ENCODE data around the gene NUDT21. TPM values are rescaled to one million over a fixed set of nuclear protein-coding genes. Genes with fewer than 3 reads are reported as not detected.

The NUDT21 gene
- total RNA-seq (2022; extraction: Qiagen RNA extraction) = 104 to 124 TPM (median 111 TPM) in 5 replicates

GRCh38 chr16:56450986-56451752 lies at the start of gene NUDT21, which contains the start of gene OGFOD1:
Gene NUDT21, minus strand, starts transcription at chr16:56451332. Its CDS starts 130 bp downstream, at chr16:56451202.
Gene OGFOD1, plus strand, starts transcription at chr16:56451554. Its CDS starts 59 bp downstream, at chr16:56451613.

GRCh38 chr16:56425439-56425832 lies 25.7 kb downstream of the NUDT21 start, which contains the start of gene AMFR:
Gene AMFR, minus strand, starts transcription at chr16:56425545. Its CDS starts 218 bp downstream, at chr16:56425327.

Other genes starting within 250 kb of the NUDT21 start
- gene AMFR, start 25.8 kb downstream of the NUDT21 start, total RNA-seq (2022; extraction: Qiagen RNA extraction) = 65.1 to 70.7 TPM (median 67.4 TPM) in 5 replicates
- gene OGFOD1, start 222 bp upstream of the NUDT21 start, total RNA-seq (2022; extraction: Qiagen RNA extraction) = 70.3 to 110 TPM (median 77.4 TPM) in 5 replicates
- 15.8 to 32.7 TPM (median 22.1 TPM) in 5 replicates for gene BBS2, start 68.7 kb upstream of the NUDT21 start, total RNA-seq (2022; extraction: Qiagen RNA extraction)
- gene MT4, start 113.7 kb upstream of the NUDT21 start, total RNA-seq (2022; extraction: Qiagen RNA extraction) = not detected in 5 replicates
- gene MT3, start 138.2 kb upstream of the NUDT21 start, total RNA-seq (2022; extraction: Qiagen RNA extraction) = 0.41 to 0.88 TPM (median 0.79 TPM) in 5 replicates
- gene MT2A, start 157.3 kb upstream of the NUDT21 start, total RNA-seq (2022; extraction: Qiagen RNA extraction) = 2,240 to 3,417 TPM (median 2,786 TPM) in 5 replicates
- 0.15 to 0.21 TPM in 2 of 5 replicates, not detected in the others for gene MT1E, start 174.4 kb upstream of the NUDT21 start, total RNA-seq (2022; extraction: Qiagen RNA extraction)
- gene MT1M, start 181.3 kb upstream of the NUDT21 start, total RNA-seq (2022; extraction: Qiagen RNA extraction) = 0.09 to 0.17 TPM in 2 of 5 replicates, not detected in the others
- gene MT1A, start 187.3 kb upstream of the NUDT21 start, total RNA-seq (2022; extraction: Qiagen RNA extraction) = 30.1 to 42.3 TPM (median 34.0 TPM) in 5 replicates
- 0.38 to 0.92 TPM (median 0.76 TPM) in 4 of 5 replicates, not detected in the other for gene MT1B, start 200.6 kb upstream of the NUDT21 start, total RNA-seq (2022; extraction: Qiagen RNA extraction)
- 16.6 to 30.8 TPM (median 20.1 TPM) in 5 replicates for gene MT1F, start 206.6 kb upstream of the NUDT21 start, total RNA-seq (2022; extraction: Qiagen RNA extraction)
- gene MT1G, start 216.7 kb upstream of the NUDT21 start, total RNA-seq (2022; extraction: Qiagen RNA extraction) = not detected in 5 replicates
- not detected in 5 replicates for gene MT1H, start 218.5 kb upstream of the NUDT21 start, total RNA-seq (2022; extraction: Qiagen RNA extraction)
- gene MT1X, start 231.1 kb upstream of the NUDT21 start, total RNA-seq (2022; extraction: Qiagen RNA extraction) = 569 to 951 TPM (median 792 TPM) in 5 replicates

Data from A549 treated with AZD2906 at 1 μM for 4 hours (cell line).